KOPT-K1 (cell line): Measurements from ENCODE around the gene PPP1R14C.

Experiments used
- H3K27ac ChIP-seq: fragments of 200-600 bp; sonication (generic); 2 replicates; pipeline ENCODE4 v1.5.1; 2016; ENCODE audit warnings: antibody characterized with exemption, mild to moderate bottlenecking, low read depth, low read length; ENCODE audit not compliant: poor library complexity, severe bottlenecking
- H3K36me3 ChIP-seq: fragments of 200-600 bp; sonication (generic); 2 replicates; pipeline ENCODE4 v1.5.1; 2017; ENCODE audit warnings: antibody characterized with exemption, mild to moderate bottlenecking, low read length, moderate library complexity; ENCODE audit not compliant: insufficient read depth
- H3K9me3 ChIP-seq: fragments of 200-600 bp; sonication (generic); 2 replicates; pipeline ENCODE4 v1.5.1; 2017; ENCODE audit warnings: antibody characterized with exemption, low read length, mild to moderate bottlenecking; ENCODE audit not compliant: insufficient read depth, poor library complexity, severe bottlenecking

Gene PPP1R14C

DNA sequence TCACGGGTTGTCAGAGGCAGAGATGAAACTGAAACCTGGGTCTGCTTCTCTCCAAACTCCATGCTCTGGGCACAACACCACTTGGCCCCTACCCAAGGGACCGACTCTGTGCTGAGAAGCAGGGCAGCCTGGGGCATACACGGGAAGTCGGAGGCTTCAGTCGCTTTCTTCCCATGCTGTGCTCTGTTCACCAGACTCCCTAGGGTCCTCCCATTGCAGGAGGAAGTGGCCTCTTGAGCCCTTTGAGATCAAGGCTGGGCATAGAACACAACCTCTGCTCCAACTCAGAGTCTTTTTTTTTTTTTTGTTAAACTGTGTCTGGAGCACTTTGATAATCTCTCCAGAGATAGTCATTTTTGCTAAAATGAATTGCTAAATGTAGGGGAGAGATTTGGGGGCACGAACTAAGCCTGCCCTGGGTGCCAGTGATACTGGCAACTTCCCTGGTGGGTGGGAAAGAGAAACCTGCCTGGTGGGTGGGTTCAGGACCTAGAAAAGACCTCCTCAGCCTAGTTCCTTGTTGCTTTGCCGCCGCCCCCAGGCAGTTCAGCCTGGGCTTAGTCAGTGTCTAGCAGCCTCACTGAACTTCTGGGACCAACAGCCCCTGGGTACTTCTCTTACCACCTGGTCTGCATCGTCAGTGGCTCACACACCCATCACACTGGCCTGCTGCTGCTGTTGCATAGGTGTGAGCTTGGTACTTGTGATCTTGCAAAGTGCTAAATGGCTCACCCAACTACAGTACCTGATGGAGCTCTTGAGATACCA lies 62.0 kb downstream of the PPP1R14C start:
- no peak overlapping the region for H3K27ac ChIP-seq
- no peaks in the 10 kb centered on the region for H3K9me3 ChIP-seq
- H3K36me3 ChIP-seq, result no peaks in the 10 kb centered on the region

DNA sequence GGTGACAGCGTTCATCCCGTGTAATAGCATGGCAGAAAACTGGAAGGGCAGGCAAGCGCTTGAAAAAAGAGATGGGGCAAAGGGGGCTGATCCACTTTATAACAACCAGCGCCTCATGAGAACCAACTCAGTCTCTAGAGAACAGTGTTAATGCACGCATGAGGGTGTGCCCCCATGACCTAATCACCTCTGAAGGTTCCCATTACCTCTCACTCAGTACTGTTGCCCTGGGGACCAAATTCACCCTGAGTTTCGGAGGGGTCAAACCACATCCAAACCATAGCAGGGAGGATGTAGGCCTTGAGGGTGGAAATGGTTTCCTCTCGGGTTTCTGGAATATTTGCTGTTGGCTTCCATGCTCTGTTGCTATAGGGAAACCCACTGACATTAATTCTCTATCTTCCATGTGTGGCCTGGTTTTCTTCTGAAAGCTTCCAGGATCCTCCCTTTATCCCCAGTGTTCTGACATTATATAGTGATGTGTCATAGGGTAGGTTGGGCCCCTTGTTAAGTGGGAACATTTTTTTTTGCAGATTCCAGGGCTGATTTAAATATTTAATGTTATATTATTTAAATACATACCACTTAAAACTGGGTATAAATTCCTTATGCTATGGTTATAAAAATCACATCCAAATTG lies 65.2 kb downstream of the PPP1R14C start:
- Histone ChIP-seq H3K9me3 (no peaks in the 10 kb centered on the region), H3K27ac (no peak overlapping the region), H3K36me3 (no peaks in the 10 kb centered on the region)

- Histone ChIP-seq H3K36me3 (no peaks in the 10 kb centered on the region), H3K9me3 (no peaks in the 10 kb centered on the region), H3K27ac (no peak overlapping the region)
Measured at GRCh38 chr6:150208611-150209352, 65.9 kb downstream of the PPP1R14C start.

DNA sequence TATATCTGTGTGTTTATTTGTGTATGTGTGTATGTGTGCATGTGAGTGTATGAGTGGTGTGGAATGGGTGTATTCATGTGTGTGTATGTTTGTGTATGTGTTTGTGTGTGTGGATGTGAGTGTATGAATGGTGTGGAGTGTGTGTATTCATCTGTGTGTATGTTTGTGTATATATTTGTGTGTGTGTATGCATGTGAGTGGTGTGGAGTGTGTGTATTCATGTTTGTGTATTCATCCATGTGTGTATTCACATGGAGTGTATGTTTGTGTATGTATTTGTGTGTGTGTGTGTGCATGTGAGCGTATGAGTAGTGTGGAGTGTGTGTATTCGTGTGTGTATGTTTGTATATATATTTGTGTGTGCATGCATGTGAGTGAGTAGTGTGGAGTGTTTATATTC lies 66.6 kb downstream of the PPP1R14C start:
- H3K27ac ChIP-seq, result no peak overlapping the region

DNA sequence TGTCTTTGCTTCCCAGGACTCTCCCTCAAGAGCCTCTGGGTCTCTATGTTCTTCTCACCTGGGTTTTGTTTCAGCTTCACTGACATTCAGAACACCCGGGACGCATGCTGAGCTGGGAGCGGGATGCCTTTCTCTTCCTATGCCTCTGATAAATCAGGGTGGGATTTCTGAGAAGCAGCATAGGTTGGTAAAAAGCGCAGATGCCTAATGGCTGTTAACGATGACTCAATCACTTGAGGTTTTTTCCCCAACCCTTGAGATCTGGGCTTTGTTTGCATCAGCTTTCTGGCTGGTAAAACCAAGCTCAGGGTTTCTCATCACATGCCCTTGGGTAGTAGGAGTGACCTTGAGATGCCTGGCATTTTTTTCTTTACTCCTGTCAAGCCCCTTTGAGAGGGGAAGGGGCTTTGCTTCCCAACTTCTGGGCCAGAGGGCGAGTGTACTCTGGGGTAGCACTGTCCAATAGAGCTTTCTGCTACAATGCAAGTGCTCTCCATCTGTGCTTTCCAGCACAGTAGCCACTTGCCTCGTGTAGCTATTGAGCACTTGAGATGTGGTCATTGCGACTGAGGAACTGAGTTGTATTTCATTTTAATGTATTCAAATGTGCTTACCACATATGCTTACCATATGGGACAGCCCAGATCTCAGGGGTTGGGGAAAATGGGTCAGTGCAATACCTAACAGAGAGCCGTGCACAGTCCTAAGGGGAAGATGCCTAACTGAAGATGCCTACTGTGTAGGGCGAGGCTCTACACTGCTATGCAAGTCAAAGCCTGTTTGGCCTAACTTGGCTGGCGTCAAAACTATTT lies 69.1 kb downstream of the PPP1R14C start:
- Histone ChIP-seq H3K27ac (no peak overlapping the region), H3K36me3 (no peaks in the 10 kb centered on the region), H3K9me3 (no peaks in the 10 kb centered on the region)

More for the DNA sequence above, 66.6 kb downstream of the PPP1R14C start:
- Histone ChIP-seq H3K9me3 (no peaks in the 10 kb centered on the region), H3K36me3 (no peaks in the 10 kb centered on the region)

GRCh38 chr6:150212778-150213177 lies 69.9 kb downstream of the PPP1R14C start:
- H3K36me3 ChIP-seq, result no peaks in the 10 kb centered on the region
- no peaks in the 10 kb centered on the region for H3K9me3 ChIP-seq
- H3K27ac ChIP-seq, result no peak overlapping the region

- no peaks in the 10 kb centered on the region for H3K36me3 ChIP-seq
Measured at GRCh38 chr6:150213301-150213700, 70.5 kb downstream of the PPP1R14C start.

GRCh38 chr6:150214310-150214709 lies 71.5 kb downstream of the PPP1R14C start:
- no peaks in the 10 kb centered on the region for H3K36me3 ChIP-seq
- H3K27ac ChIP-seq, result no peak overlapping the region
- H3K9me3 ChIP-seq, result no peaks in the 10 kb centered on the region

More at GRCh38 chr6:150213301-150213700, 70.5 kb downstream of the PPP1R14C start:
- H3K27ac ChIP-seq, result no peak overlapping the region
- no peaks in the 10 kb centered on the region for H3K9me3 ChIP-seq

DNA sequence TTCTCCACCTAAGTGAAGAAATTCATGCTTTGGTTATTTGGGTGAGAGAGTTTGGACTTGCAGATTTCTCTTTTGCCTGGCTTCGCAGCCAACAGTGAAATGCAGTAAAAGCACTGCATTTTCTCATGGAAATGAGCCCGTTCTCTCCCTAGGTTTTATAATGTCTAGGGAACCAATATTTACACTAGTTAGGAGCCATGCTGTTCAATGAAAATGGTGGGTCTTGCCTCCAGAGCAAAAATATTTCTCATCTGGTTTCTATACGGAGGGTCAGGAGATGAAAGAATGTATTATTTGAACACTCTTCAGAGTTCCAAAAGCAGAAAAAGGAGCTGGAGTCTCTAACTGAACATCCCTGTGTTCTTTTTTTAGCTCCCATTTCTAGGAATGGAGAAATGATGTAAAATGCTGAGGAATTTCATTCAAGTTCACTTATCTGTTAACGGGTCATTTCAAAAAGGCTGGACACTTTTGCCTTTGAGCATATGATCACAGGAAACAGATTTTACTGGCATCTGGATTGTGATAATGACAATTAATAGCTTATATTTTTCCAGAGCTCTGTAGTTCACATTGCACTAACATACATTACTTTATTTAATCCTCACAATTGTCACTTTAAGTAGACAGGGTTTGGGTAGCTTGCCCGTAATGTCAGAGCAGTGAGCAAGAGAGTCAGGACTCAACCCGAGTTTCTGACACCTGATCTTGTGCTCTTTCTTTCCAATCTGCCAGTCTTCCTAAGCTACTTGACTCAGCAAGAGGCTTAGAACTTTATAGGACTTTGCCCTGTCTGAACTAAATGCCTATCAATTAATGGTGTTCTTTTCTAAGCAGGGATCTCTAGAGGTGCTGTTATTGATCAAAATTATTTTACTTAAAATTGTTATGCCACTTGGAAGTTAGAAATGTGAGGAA lies 78.0 kb downstream of the PPP1R14C start:
- H3K36me3 ChIP-seq, result no peaks in the 10 kb centered on the region
- no peak overlapping the region for H3K27ac ChIP-seq
- no peaks in the 10 kb centered on the region for H3K9me3 ChIP-seq

- H3K27ac ChIP-seq, result no peak overlapping the region
- no peaks in the 10 kb centered on the region for H3K9me3 ChIP-seq
- H3K36me3 ChIP-seq, result no peaks in the 10 kb centered on the region
Measured at GRCh38 chr6:150224820-150225219, 82.0 kb downstream of the PPP1R14C start.

- Histone ChIP-seq H3K27ac (no peak overlapping the region), H3K9me3 (peaks cover 7% of the 10 kb centered on the region)
Measured at GRCh38 chr6:150227281-150227680, 84.4 kb downstream of the PPP1R14C start.

GRCh38 chr6:150228072-150228733 lies 85.4 kb downstream of the PPP1R14C start:
- no peak overlapping the region for H3K27ac ChIP-seq
- peaks cover 17% of the 10 kb centered on the region for H3K9me3 ChIP-seq
- no peaks in the 10 kb centered on the region for H3K36me3 ChIP-seq

More at GRCh38 chr6:150227281-150227680, 84.4 kb downstream of the PPP1R14C start:
- no peaks in the 10 kb centered on the region for H3K36me3 ChIP-seq

DNA sequence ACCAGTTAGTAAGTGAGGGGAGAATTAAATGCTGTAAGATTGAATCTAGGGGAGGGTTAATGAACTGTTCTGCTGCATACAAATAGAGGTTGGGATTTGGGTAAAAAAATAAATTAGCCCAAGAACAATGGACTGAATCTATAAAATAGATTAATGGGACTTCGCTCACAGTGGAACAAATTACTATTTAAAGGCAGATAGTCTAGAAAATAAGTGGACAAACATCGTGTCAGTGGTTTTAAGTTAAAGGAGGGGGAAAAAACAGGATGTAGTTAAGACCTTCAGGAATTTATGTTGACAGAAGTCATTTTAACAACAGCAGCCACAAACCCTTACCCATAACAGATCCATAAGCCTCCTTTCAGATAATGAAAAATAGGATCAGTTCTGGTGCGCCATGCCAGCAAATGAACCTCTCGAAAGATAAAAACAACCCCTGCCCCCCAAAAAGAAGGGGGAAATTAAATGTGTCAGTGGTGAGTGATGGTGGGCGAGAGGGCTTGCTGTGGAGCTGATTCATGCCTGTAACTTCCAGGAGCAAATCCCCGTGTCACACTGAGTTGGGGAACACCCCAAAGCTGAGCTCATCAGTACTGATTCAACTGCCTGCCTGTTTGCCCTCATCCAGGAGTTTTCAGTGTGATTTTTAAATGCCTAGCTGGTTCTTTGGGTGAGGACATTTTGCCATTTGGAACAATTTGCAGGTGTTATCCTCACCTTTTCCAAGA lies 86.8 kb downstream of the PPP1R14C start:
- Histone ChIP-seq H3K27ac (no peak overlapping the region), H3K9me3 (peaks cover 19% of the 10 kb centered on the region), H3K36me3 (no peaks in the 10 kb centered on the region)
